RWPE1 (cell line): ENCODE measurements around the gene SRRM2.

Source experiments
- CTCF ChIA-PET: fragments of 350-600 bp; sonication (Branson Sonifier 250); formaldehyde crosslinking; extraction: SDS; loops from one replicate; lab custom pipeline; 2021; lab: Yijun Ruan, JAX
- POLR2A ChIA-PET: fragments of 400-600 bp; formaldehyde crosslinking; extraction: SDS; loops from one replicate; lab custom pipeline; 2020; ENCODE audit warnings: antibody characterized with exemption; ENCODE audit not compliant: low non-redundant PET; lab: Yijun Ruan, JAX
- DNase-seq: peaks from one replicate; pipeline ENCODE4 v3.0.0; 2012; ENCODE audit warnings: low spot score
- H3K27ac ChIP-seq: fragments of 450-650 bp; 2 replicates; pipeline ENCODE4 v1.5.1; 2017
- TF ChIP-seq, protein P1 (sequence below): fragments of 450-650 bp; conservative IDR thresholded peaks from 2 replicates; pipeline ENCODE4 v1.5.1; 2017; ENCODE audit warnings: low read depth, mild to moderate bottlenecking

SRRM2 gene

DNA sequence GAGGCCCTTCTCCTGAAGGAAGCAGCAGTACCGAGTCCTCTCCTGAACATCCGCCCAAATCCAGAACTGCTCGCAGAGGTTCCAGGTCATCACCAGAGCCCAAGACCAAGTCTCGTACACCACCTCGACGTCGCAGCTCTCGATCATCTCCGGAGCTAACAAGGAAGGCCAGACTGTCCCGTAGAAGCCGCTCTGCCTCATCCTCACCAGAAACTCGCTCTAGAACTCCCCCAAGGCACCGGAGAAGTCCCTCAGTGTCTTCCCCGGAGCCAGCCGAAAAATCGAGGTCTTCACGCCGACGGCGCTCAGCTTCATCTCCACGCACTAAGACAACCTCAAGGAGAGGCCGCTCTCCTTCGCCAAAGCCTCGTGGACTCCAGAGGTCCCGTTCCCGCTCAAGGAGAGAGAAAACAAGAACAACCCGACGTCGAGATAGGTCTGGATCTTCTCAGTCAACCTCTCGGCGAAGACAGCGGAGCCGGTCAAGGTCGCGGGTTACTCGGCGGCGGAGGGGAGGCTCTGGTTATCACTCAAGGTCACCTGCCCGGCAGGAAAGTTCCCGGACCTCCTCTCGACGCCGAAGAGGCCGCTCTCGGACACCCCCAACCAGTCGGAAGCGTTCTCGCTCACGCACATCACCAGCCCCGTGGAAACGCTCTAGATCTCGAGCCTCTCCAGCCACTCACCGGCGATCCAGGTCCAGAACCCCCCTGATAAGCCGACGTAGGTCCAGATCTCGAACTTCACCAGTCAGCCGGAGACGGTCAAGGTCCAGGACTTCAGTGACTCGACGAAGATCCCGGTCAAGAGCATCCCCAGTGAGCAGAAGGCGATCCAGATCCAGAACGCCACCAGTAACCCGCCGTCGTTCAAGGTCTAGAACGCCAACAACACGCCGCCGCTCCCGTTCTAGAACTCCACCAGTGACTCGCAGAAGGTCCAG lies 13.3 kb downstream of the SRRM2 start:
- peak overlapping the region; percentile 93 for H3K27ac ChIP-seq
- ChIA-PET CTCF (interaction anchor here (0.7 to 1.2 kb wide), 2 partner anchors 89 to 103 kb away, joined by 3 to 5 read pairs; no protein-coding TSS in a partner anchor), POLR2A (no interaction called here)
- DNase-seq, result no peak
- TF ChIP-seq, protein P1, sequence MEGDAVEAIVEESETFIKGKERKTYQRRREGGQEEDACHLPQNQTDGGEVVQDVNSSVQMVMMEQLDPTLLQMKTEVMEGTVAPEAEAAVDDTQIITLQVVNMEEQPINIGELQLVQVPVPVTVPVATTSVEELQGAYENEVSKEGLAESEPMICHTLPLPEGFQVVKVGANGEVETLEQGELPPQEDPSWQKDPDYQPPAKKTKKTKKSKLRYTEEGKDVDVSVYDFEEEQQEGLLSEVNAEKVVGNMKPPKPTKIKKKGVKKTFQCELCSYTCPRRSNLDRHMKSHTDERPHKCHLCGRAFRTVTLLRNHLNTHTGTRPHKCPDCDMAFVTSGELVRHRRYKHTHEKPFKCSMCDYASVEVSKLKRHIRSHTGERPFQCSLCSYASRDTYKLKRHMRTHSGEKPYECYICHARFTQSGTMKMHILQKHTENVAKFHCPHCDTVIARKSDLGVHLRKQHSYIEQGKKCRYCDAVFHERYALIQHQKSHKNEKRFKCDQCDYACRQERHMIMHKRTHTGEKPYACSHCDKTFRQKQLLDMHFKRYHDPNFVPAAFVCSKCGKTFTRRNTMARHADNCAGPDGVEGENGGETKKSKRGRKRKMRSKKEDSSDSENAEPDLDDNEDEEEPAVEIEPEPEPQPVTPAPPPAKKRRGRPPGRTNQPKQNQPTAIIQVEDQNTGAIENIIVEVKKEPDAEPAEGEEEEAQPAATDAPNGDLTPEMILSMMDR, result no peak

DNA sequence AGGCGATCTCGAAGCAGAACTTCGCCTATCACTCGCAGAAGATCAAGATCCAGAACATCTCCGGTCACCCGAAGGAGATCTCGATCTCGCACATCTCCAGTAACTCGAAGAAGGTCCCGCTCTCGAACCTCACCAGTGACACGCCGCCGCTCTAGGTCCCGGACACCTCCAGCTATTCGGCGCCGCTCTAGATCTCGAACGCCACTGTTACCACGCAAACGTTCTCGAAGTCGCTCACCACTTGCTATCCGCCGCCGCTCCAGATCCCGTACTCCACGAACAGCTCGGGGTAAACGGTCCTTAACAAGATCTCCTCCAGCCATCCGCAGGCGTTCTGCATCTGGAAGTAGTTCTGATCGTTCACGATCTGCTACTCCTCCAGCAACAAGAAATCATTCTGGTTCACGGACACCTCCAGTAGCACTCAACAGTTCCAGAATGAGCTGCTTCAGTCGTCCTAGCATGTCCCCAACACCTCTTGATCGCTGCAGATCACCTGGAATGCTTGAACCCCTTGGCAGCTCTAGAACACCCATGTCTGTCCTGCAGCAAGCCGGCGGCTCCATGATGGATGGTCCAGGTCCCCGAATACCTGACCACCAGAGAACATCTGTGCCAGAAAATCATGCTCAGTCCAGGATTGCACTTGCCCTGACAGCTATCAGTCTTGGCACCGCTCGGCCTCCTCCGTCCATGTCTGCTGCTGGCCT lies 14.1 kb downstream of the SRRM2 start:
- DNase-seq, result no peak
- CTCF ChIA-PET, result no interaction called here
- POLR2A ChIA-PET, result no interaction called here
- TF ChIP-seq, protein P1, result no peak
- peak overlapping the region; percentile 93 for H3K27ac ChIP-seq

DNA sequence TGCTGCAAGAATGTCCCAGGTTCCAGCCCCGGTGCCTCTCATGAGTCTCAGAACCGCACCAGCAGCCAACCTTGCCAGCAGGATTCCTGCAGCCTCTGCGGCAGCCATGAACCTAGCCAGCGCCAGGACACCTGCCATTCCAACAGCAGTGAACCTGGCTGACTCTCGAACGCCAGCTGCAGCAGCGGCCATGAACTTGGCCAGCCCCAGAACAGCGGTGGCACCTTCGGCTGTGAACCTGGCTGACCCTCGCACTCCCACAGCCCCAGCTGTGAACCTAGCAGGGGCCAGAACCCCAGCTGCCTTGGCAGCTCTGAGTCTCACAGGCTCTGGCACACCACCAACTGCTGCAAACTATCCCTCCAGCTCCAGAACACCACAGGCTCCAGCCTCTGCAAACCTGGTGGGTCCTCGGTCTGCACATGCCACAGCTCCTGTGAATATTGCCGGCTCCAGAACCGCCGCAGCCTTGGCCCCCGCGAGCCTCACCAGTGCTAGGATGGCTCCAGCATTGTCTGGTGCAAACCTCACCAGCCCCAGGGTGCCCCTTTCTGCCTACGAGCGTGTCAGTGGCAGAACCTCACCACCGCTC lies 14.8 kb downstream of the SRRM2 start:
- CTCF ChIA-PET, result no interaction called here
- TF ChIP-seq, protein P1, result no peak
- no peak for DNase-seq
- peak overlapping the region; percentile 93 for H3K27ac ChIP-seq
- POLR2A ChIA-PET, result interaction anchor here (1.6 kb wide), 1 partner anchor 14 kb away, joined by 12 read pairs; the partner anchor contains the start of gene SRRM2

DNA sequence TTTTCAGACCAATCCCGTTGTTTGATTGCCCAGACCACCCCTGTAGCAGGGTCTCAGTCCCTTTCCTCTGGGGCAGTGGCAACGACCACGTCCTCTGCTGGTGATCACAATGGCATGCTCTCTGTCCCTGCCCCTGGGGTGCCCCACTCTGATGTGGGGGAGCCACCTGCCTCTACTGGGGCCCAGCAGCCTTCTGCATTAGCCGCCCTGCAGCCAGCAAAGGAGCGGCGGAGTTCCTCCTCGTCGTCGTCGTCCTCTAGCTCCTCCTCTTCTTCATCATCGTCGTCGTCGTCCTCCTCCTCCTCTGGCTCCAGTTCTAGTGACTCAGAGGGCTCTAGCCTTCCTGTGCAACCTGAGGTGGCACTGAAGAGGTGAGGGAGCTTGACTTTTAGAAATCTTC lies 15.5 kb downstream of the SRRM2 start:
- TF ChIP-seq, protein P1, result no peak
- POLR2A ChIA-PET, result interaction anchor here (0.6 to 1.6 kb wide), 7 partner anchors 9 to 86 kb away, joined by 3 to 12 read pairs (median 4); partner anchors contain the start of gene SRRM2
- H3K27ac ChIP-seq, result peak overlapping the region; percentile 93
- CTCF ChIA-PET, result no interaction called here
- DNase-seq, result no peak

DNA sequence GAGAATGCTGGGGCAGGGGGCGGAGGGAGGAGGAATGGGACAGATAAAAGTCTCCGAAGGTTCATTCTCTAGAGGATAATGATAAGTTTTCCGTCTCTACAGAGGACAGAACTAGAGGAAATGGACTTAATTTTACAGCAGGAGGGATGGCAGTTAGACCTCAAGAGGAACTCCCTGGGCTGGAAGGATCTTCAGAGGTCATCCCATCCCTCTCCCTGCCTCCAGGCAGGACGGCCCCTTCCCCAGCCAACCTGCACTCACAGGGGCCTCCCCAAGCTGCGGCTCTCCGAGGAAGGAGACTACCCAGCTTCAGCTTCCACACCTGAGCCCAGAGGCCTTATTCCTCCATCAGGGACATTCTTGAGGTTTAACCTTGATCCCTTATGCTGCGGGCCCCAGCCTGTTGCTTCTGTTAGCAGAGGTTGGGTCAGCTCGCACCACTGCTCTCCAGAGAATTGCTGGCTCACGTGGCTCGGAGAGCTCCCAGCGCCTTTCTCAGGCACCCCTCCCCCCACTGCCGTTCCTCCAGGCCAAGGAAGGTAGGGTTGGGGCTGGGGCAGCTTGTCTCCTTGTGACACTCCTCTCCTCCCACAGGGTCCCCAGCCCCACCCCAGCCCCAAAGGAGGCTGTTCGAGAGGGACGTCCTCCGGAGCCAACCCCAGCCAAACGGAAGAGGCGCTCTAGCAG lies 16.1 kb downstream of the SRRM2 start:
- CTCF ChIA-PET, result interaction anchor here (2.2 kb wide), 1 partner anchor 100 kb away, joined by 9 read pairs; no protein-coding TSS in a partner anchor
- DNase-seq, result peak; percentile 59
- POLR2A ChIA-PET, result interaction anchor here (0.6 to 1.6 kb wide), 8 partner anchors 9 to 508 kb away, joined by 3 to 12 read pairs (median 4); partner anchors contain the start of genes ELOB and SRRM2
- TF ChIP-seq, protein P1, result no peak
- peak overlapping the region; percentile 93 for H3K27ac ChIP-seq
